Trophoblast cell (in vitro differentiated cells and primary cell): ENCODE results near the gene POTEC.
"Not testable (repeated sequence)": the region's sequence is repeated elsewhere in the genome, so short reads cannot be mapped to it uniquely, and the experiment has no call there.

ENCODE experiments used
- DNase-seq, 2 donors: peaks; one replicate each; pipeline ENCODE4 v3.0.0-alpha.2; 2016
- H2AFZ ChIP-seq: 2 replicates; pipeline ENCODE4 v1.6.1; 2013; ENCODE audit warnings: low read length, moderate library complexity, mild to moderate bottlenecking; ENCODE audit not compliant: insufficient read depth, poor library complexity
- H2AK5ac ChIP-seq: 2 replicates; pipeline ENCODE4 v1.6.1; 2013; ENCODE audit warnings: mild to moderate bottlenecking, low read length
- H2BK120ac ChIP-seq: 2 replicates; pipeline ENCODE4 v1.6.1; 2013; ENCODE audit warnings: low read length, mild to moderate bottlenecking, moderate library complexity; ENCODE audit not compliant: insufficient read depth, poor library complexity
- H2BK12ac ChIP-seq: 2 replicates; pipeline ENCODE4 v1.6.1; 2013; ENCODE audit warnings: mild to moderate bottlenecking, low read length, moderate library complexity
- H2BK5ac ChIP-seq: 2 replicates; pipeline ENCODE4 v1.6.1; 2013; ENCODE audit warnings: low read length, low read depth, moderate library complexity, mild to moderate bottlenecking; ENCODE audit not compliant: poor library complexity
- H3K14ac ChIP-seq: 2 replicates; pipeline ENCODE4 v1.6.1; 2013; ENCODE audit warnings: mild to moderate bottlenecking, low read length
- H3K18ac ChIP-seq: 2 replicates; pipeline ENCODE4 v1.6.1; 2013; ENCODE audit warnings: mild to moderate bottlenecking, low read length
- H3K23ac ChIP-seq: 2 replicates; pipeline ENCODE4 v1.6.1; 2013; ENCODE audit warnings: low read length
- H3K27ac ChIP-seq: 2 replicates; pipeline ENCODE4 v1.5.1; 2013; ENCODE audit warnings: low read depth, mild to moderate bottlenecking, inconsistent platforms, low read length, moderate library complexity
- H3K27me3 ChIP-seq: 2 replicates; pipeline ENCODE4 v1.6.1; 2013; ENCODE audit warnings: inconsistent platforms, mild to moderate bottlenecking, low read length, moderate library complexity; ENCODE audit not compliant: insufficient read depth
- H3K36me3 ChIP-seq, 2 experiments: 1 replicate in 1 of 2; 2 replicates in 1 of 2; pipeline ENCODE4 v1.6.1; 2013; ENCODE audit warnings: low read length in 2 of 2, mild to moderate bottlenecking in 2 of 2, moderate library complexity in 1 of 2; ENCODE audit not compliant: insufficient read depth in 2 of 2, control insufficient read depth in 1 of 2
- H3K4ac ChIP-seq: 2 replicates; pipeline ENCODE4 v1.6.1; 2013; ENCODE audit warnings: low read depth, mild to moderate bottlenecking, low read length, moderate library complexity
- H3K4me1 ChIP-seq, 2 experiments: 1 replicate in 1 of 2; 2 replicates in 1 of 2; pipeline ENCODE4 v1.6.1; 2013; ENCODE audit warnings: low read length in 2 of 2, mild to moderate bottlenecking in 2 of 2, moderate library complexity in 1 of 2; ENCODE audit not compliant: insufficient read depth in 2 of 2, control insufficient read depth in 1 of 2
- H3K4me2 ChIP-seq: 2 replicates; pipeline ENCODE4 v1.6.1; 2013; ENCODE audit warnings: inconsistent platforms, mild to moderate bottlenecking, low read length, moderate library complexity
- H3K4me3 ChIP-seq: 2 replicates; pipeline ENCODE4 v1.5.1; 2013; ENCODE audit warnings: mild to moderate bottlenecking, low read depth, low read length, inconsistent platforms
- H3K79me1 ChIP-seq: one replicate; pipeline ENCODE4 v1.6.1; 2013; ENCODE audit warnings: low read length
- H3K79me2 ChIP-seq: 2 replicates; pipeline ENCODE4 v1.6.1; 2013; ENCODE audit warnings: low read length, mild to moderate bottlenecking; ENCODE audit not compliant: control insufficient read depth, insufficient read depth, poor library complexity
- H3K9ac ChIP-seq: 2 replicates; pipeline ENCODE4 v1.6.1; 2013; ENCODE audit warnings: mild to moderate bottlenecking, low read length
- H3K9me3 ChIP-seq: 2 replicates; pipeline ENCODE4 v1.6.1; 2013; ENCODE audit warnings: low read depth, mild to moderate bottlenecking, control low read depth, inconsistent platforms, low read length; ENCODE audit not compliant: insufficient read depth
- H4K12ac ChIP-seq: 2 replicates; pipeline ENCODE4 v1.6.1; 2013; ENCODE audit warnings: low read depth, mild to moderate bottlenecking, low read length, moderate library complexity
- H4K8ac ChIP-seq: 2 replicates; pipeline ENCODE4 v1.6.1; 2013; ENCODE audit warnings: low read depth, mild to moderate bottlenecking, low read length, moderate library complexity
- H4K91ac ChIP-seq: one replicate; pipeline ENCODE4 v1.6.1; 2013; ENCODE audit warnings: low read depth, mild to moderate bottlenecking, low read length, moderate library complexity
- WGBS: extraction: QIAGEN DNeasy Blood & Tissue Kit; methylation state at CpG from one replicate; pipeline ENCODE4 v1.1.7; 2013; ENCODE audit warnings: missing lambda C conversion rate; ENCODE audit not compliant: insufficient read length, insufficient coverage; ENCODE audit errors: extremely low coverage; 5-methylcytosine and 5-hydroxymethylcytosine counted together

The POTEC gene

DNA sequence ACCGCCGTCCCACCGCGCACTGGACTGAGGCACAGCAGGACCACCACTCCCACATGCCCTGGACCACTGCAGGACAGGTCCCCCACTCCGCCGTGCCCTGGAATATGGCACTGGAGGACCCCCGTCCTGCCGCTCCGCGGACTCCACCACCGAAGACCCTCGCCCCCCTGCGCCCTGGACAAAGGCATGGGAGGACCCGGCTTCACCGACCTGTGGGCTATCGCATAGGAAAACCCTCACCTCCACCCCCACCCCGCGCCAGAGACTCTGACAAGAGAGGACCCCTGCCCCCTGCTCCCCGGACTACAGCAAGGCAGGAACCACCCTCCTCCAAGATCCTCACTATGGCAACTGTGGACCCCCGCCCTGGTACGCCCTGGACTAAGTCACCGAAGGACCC lies 68.6 kb downstream of the POTEC start:
- DNase-seq, H4K8ac ChIP-seq, H3K4ac ChIP-seq, H4K91ac ChIP-seq, H3K23ac ChIP-seq, H3K27ac ChIP-seq, H3K4me2 ChIP-seq, H3K4me1 ChIP-seq, H3K4me3 ChIP-seq, H2AFZ ChIP-seq, H4K12ac ChIP-seq, H3K79me1 ChIP-seq, H3K27me3 ChIP-seq, H2BK12ac ChIP-seq, H3K36me3 ChIP-seq, H3K9me3 ChIP-seq, H3K79me2 ChIP-seq, H2AK5ac ChIP-seq, H2BK120ac ChIP-seq, H3K14ac ChIP-seq, H2BK5ac ChIP-seq, H3K18ac ChIP-seq, H3K9ac ChIP-seq: not testable (repeated sequence)
- no CpG with 5 or more reads among the region's 22 CpGs for WGBS

DNA sequence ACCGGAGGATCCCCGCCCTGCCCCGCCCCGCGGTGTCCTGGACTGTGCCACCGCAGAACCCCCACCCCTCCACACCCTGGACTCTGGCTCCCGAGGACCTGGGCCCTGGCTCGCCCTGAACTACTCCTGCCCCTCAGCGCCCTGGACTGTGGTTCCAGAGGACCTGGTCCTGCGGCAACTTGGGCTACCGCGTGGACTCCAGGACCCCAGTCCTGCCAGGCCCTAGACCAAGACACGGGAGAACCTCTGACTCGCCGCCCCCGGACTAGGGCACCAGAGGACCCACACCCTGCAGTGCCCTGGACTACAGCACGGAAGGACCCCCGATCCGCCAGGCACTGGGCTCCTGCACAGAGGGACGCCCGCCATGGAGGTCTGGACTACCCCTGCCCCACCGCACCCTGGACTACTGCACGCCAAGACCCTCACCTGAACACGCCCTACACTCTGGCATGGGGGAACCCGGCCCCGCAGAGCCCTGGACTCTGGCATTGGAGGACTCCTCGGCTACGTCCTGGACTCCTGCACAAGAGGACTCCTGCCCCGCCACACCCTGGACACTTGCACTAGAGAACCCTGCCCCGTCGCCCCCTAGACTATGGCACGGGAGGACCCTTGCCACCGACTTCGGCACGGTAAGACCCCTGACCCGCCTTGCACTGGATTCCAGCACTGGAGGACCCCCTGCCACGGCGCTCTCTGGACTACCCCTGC lies 69.2 kb downstream of the POTEC start:
- not testable (repeated sequence) for H3K14ac ChIP-seq

DNA sequence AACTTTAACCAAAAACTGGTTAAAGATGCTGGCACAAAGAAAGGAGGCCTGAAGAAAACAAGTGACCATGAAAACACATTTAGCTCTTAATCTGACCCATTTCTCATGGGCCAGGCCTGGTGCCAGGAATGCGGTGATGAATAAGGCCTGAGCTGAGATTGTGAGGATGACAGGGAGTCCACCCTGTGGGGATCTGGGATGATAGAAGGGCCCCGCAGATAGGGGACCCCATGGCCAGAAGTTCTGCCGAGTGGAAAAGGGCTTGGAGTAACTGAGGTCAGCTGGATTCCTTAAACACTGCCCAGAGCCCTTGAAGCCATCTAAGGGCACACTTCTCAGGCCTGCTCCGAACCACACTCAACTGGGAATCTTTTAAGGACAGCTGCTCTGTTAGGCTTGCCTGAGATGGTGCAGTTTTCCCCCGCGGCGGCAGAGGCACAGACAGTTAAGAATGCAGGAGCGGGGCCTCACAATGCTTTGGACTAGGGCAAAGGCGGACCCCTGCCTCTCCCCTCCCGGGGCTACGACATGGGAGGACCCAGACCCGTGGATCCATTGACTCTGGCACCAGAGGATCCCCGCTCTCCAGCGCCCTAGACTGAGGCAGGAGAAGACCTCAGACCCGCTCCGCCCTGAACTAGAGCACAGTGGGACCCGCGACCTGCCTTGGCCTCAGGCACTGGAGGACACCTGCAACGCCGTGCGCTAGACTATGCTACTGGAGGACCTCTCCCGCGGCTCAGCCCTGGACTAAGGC lies 70.0 kb downstream of the POTEC start:
- WGBS, result no CpG with 5 or more reads among the region's 23 CpGs
- not testable (repeated sequence) for H3K79me1 ChIP-seq, H3K4me2 ChIP-seq, H3K9ac ChIP-seq, H3K14ac ChIP-seq, DNase-seq, H2BK120ac ChIP-seq, H3K79me2 ChIP-seq, H3K18ac ChIP-seq, H2AFZ ChIP-seq, H4K91ac ChIP-seq, H3K27ac ChIP-seq, H4K12ac ChIP-seq, H2AK5ac ChIP-seq, H3K4me1 ChIP-seq, H4K8ac ChIP-seq, H3K9me3 ChIP-seq, H3K4ac ChIP-seq, H3K4me3 ChIP-seq, H3K36me3 ChIP-seq, H2BK5ac ChIP-seq, H3K23ac ChIP-seq, H2BK12ac ChIP-seq, H3K27me3 ChIP-seq

More for the DNA sequence above, 69.2 kb downstream of the POTEC start:
- not testable (repeated sequence) for H4K91ac ChIP-seq, H3K4me2 ChIP-seq, H3K18ac ChIP-seq, H2BK5ac ChIP-seq, H4K8ac ChIP-seq, H2AFZ ChIP-seq, H2BK12ac ChIP-seq, H4K12ac ChIP-seq, H3K4me1 ChIP-seq, H3K4me3 ChIP-seq, H3K23ac ChIP-seq, H3K36me3 ChIP-seq, DNase-seq, H3K4ac ChIP-seq, H3K9ac ChIP-seq, H2BK120ac ChIP-seq, H3K9me3 ChIP-seq, H3K79me1 ChIP-seq, H3K27ac ChIP-seq, H3K27me3 ChIP-seq, H2AK5ac ChIP-seq, H3K79me2 ChIP-seq
- no CpG with 5 or more reads among the region's 38 CpGs for WGBS

DNA sequence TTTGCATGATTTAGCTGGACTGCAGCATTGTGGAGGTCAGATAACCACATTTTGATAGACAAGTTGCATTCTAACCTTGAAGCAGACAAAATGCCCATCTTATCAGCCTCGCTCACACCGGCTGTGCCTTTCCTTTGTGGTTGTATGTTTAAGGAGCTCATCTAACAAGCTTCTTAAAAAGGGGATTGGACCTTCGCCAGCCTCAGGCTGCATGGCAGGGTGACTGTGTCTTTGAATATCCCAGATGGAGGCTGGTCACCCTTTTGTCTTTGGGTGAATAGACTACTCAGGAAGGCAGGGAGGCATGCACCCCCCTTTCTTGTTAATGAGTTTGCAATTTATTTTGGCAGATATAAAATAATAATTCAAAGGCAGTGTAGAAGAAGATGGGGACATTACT lies 72.1 kb downstream of the POTEC start:
- H2AFZ ChIP-seq, H3K27me3 ChIP-seq, H2BK12ac ChIP-seq, H3K23ac ChIP-seq, H2AK5ac ChIP-seq, H3K4me3 ChIP-seq, H3K4me2 ChIP-seq, H2BK5ac ChIP-seq, H3K4me1 ChIP-seq, H4K12ac ChIP-seq, H2BK120ac ChIP-seq, H3K79me1 ChIP-seq, H3K4ac ChIP-seq, H3K14ac ChIP-seq, DNase-seq, H3K9me3 ChIP-seq, H3K9ac ChIP-seq, H4K8ac ChIP-seq, H3K27ac ChIP-seq, H3K18ac ChIP-seq, H4K91ac ChIP-seq, H3K79me2 ChIP-seq, H3K36me3 ChIP-seq: not testable (repeated sequence)
- no CpG with 5 or more reads among the region's 3 CpGs for WGBS
